NOMO-1 treated with DMSO at 0.1 percent for 48 hours (cell line): ENCODE results near the gene HSD17B10.
"Not testable (repeated sequence)": the region's sequence is repeated elsewhere in the genome, so short reads cannot be mapped to it uniquely, and the experiment has no call there.

Experiments
- DNase-seq: peaks from one replicate; lab custom pipeline; 2025; ENCODE audit not compliant: unreplicated experiment; lab: John Stamatoyannopoulos, UW

Gene HSD17B10

DNA sequence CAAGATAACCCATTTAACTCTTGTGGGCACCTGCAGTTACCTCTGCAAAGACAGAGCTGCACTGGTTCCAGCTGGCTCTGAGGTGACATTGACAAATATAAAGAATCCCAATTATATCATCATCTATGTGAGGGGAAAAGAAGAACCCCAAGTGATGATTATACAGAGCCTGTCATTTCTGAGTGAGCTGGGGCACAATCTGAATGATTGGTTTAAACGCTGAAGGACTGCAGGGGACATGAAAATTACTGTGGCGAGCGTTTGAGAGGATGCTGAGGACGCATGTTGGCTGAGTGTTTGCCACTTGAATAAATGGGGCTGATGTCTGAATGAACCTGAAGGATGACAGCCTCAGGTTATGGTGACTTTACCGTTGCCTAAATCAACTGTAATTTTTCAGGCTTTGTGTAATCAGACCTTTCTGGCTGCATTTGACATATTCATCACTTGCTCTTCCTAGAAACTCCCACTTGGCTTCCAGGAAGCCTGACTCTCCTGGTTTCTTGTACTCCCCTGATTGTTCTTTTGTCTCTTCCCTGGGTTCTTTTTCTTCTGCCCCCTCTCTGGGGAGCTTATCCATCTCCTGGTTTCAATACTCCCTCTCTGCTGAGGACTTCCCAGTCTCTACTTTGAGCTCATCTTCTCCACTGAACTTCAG lies 4.1 kb upstream of the HSD17B10 start:
- DNase-seq: no peak

DNA sequence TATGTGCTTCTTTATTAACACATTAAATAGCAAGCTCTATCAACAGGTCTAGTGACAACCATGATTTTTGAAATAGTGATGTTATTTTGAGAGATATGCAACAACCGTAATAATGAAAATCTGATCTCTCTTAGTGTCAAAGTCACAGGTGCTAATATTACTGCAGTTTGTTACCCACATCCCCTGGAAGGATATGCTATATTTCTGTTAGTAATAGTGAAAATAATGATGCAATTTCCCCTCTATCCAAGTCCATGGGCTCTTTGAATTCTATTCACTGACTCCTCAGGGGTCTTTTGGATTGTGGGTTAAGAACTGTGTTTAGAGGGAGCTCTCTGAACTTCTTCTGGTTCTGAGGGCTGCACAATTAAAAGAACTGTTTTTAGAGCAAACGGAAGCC lies 3.0 kb upstream of the HSD17B10 start:
- DNase-seq: no peak

DNA sequence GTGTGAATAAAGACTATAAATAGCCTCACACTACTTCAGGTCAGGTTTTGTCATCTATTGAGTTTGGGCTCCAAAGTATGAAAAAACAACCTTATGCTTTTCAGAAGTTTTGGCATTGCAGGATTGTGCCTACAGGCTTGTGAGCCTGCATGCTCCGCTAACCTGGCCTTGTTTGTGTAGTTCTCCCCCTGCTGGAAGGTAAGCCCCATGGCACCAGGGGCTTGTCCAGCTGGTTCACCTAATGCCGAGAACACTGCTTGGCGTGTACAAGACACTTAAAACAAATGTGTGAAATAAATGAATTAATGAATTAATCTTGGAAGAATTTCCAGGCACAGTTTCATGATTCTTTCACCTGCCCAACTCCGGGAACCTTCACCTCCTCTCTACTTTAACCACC lies 1.8 kb upstream of the HSD17B10 start:
- DNase-seq: peak; percentile 62

DNA sequence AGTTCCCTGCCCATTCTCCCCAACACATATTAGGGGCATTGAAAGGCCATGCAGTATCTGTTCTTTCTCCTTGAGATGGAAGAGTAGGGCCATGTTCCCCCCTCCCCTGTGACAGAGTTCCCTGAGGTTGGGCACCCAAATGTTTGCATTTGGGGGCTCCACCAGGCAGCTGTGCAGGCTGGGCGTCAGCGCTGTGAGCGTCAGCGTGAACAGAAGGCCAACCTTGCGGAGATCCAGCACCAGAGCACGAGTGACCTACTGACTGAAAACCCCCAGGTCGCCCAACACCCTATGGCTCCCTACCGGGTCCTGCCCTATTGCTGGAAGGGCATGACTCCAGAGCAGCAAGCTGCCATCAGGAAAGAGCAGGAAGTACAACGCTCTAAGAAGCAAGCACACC lies 3.9 kb downstream of the HSD17B10 start:
- DNase-seq: no peak

GRCh38 chrX:53429755-53430154 lies 4.4 kb downstream of the HSD17B10 start:
- no peak for DNase-seq

- no peak for DNase-seq
Observed at GRCh38 chrX:53422861-53423306, 11.3 kb downstream of the HSD17B10 start, which contains the start of gene RIBC1. RIBC1 (plus strand) TSS chrX:53422873; CDS start chrX:53426277, 3,404 bp downstream.

DNA sequence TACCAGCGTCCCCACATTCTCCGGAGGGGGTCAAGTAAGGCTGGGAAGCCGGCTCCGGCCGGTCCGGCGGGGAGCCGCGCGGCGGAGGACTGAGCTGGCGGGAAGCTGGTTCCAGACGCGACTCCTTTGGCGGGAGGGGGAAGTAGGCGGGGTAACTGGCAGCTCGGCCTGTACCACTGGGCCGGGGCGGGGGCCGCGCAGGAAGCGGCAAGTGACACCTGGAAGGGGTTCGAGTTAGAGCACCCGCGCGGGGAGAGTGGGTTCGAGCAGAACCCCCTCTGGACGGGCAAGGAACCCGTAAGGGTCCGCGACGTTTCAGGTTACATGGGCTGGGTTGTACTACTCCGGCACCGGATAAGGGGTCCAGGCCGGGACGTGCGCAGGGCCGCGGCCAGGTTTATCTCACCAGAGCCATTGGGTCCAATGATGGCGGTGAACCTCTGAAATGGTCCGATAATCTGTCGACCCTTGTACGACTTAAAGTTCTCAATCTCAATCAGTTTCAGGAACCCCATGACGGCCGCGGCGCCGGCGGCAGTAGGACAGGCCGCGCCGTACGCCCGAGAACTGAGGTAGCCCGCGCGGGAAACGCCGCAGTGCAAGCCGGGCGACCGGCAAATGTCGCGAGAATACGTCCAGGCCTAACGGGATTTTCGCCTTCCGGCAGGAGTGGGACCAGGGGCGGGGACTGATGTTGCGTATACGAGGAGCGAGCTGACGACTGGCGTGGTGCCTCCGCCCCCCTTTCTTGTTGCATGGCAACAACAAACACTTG lies 11.9 kb downstream of the HSD17B10 start, which contains the start of gene SMC1A:
Gene SMC1A, minus strand, starts transcription at position 569 of the 775 bp plus-strand sequence. Its CDS starts 54 bp downstream, at position 515.
- DNase-seq: peak; percentile 91

DNA sequence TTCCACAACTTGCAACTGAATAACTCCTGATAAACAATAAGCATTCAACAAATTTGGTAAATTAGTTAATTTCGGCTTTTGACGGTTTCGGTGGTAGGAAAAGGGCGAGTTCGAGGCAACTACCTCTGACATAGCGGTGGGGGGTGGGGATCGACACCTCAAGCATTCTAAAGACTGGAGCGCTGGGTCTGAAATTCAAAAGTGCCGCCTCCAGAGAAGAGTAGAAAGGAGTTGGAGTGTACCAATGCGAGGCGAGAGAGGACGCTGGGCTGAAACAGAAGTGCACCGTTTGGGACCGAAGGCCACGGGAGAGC lies 12.4 kb downstream of the HSD17B10 start:
- no peak for DNase-seq

GRCh38 chrX:53421125-53421524 lies 13.0 kb downstream of the HSD17B10 start:
- DNase-seq: no peak

- DNase-seq: not testable (repeated sequence)
Observed at GRCh38 chrX:53420351-53420750, 13.8 kb downstream of the HSD17B10 start.

GRCh38 chrX:53412446-53412845 lies 21.7 kb downstream of the HSD17B10 start:
- peak; percentile 35 for DNase-seq

DNA sequence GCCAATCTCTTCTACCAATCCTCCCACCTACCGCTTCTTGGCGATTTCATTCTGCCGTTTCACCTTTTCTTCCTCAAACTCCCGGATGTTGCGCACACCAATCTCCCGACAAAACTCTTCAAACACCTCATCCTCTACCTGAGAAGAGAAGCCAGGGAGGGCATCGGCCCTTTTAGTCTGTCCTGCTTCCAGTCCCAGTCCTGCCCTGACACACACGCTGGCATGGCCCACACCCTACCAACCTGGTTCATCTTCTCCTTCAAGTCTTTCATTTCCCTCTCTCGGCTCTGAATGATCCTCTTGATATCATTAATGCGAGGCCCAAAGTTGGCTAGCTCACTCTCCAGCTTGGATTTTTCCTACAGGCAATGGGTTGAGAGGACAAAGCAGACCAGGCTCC lies 30.6 kb downstream of the HSD17B10 start:
- DNase-seq: no peak

GRCh38 chrX:53398216-53398615 lies 36.0 kb downstream of the HSD17B10 start:
- no peak for DNase-seq

DNA sequence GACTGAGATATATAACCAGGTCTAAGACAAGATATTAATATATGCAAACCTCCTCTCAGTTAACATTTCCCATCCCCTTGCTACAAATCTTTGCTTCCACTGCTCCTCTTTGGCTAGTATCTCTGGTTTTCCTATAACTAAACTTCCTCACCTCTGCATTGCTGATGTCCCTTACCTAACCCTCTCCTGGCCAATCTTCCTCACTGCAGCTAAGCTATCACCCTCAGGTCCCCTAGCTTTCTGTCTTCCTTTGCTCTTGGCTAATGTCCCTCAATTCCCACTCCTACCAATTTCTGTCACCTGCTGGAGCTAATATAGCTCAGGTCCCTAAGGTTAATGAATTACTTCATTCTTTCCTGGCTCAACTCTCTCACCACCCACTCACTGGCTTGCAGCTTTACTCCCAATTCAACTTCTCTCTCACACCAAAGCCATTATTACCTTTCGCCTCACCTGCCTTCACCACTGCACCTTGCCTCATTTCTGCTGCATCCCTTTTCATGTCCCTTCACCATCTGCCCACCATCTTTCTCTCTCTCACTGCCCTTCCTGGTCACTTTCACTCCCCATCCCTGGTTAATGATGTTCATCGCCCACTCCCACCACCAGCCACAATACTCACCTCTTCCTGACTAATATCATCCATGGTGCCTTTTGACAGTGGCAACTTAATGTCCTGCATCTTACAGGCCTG lies 38.4 kb downstream of the HSD17B10 start:
- DNase-seq: no peak

GRCh38 chrX:53383376-53384076 lies 50.6 kb downstream of the HSD17B10 start:
- DNase-seq: no peak
